Measurements from ENCODE around the gene THAP7. TPM values are rescaled to one million over a fixed set of nuclear protein-coding genes. Genes with fewer than 3 reads are reported as not detected.

Gene THAP7
- total and polyA plus RNA-seq, 9 of the 15 experiments (the other 6 are each of a cell fraction or from before 2014, with no cell fraction given): 7.9 to 263 (median 84.1) TPM

- H3K27ac ChIP-seq (ENCODE audit: extremely low read depth, low read depth, low read length): no peak within 1 kb of the TSS
- WGBS (ENCODE audit: insufficient coverage, low coverage, missing lambda C conversion rate): 7% methylated on average over 47 of the region's 47 CpGs
- peak within 1 kb of the TSS in 1 of 2 experiments; percentile 24; a peak in 2 of 4 replicates for H3K9ac ChIP-seq (ENCODE audit: insufficient read depth in 1 of 2, low read depth in 2 of 2, low read length in 2 of 2)
- no peaks in the 10 kb centered on the region for H3K9me3 ChIP-seq (replicated peaks; ENCODE audit: control insufficient read depth, insufficient read depth, low read depth, low read length)
- DNase-seq (ENCODE audit: extremely low read depth in 1 of 4, low spot score in 3 of 4) (peak; percentile 99 to 100 (median 100)), ATAC-seq (peak; percentile 99), FAIRE-seq (peak; percentile 89)
- in situ Hi-C loops (cut with MboI) (no loop called here), intact Hi-C loops (cut with micrococcal nuclease) (loop anchor here (2.0 to 5.0 kb wide), 3 partner anchors 15 to 83 kb away; no protein-coding TSS in a partner anchor)
- peaks cover 25 to 59% of the 10 kb centered on the region in 2 experiments; a peak in 4 of 5 replicates for H3K27me3 ChIP-seq (ENCODE audit: control insufficient read depth in 2 of 2, insufficient read depth in 2 of 2, low read length in 2 of 2)
- ChIA-PET POLR2A (interaction anchor here (0.6 to 12.9 kb wide), 10 partner anchors 7 to 1273 kb away, joined by 3 to 120 read pairs (median 4); partner anchors contain the start of genes P2RX6 and SLC7A4), CTCF (ENCODE audit: low intra/inter-chr PET ratio) (no interaction called here)
- H4K20me1 ChIP-seq (replicated peaks; ENCODE audit: control insufficient read depth, insufficient read depth, low read length): peaks cover 20% of the 10 kb centered on the region
- no peaks in the 10 kb centered on the region for H3K9me1 ChIP-seq (ENCODE audit: control insufficient read depth, insufficient read depth, low read length)
- no peaks in the 10 kb centered on the region for H3K36me3 ChIP-seq (ENCODE audit: control insufficient read depth, insufficient read depth, low read length)
- H3K4me2 ChIP-seq (ENCODE audit: insufficient read depth, low read length): peak within 1 kb of the TSS; percentile 53
- H3K79me2 ChIP-seq (ENCODE audit: control insufficient read depth, insufficient read depth, low read length): no peaks in the 10 kb centered on the region
- no TSS peak for BruUV-seq (replicated peaks)
- peak within 1 kb of the TSS; percentile 5; the same call in 1 of the 2 replicates for H3K4me3 ChIP-seq
- H3K4me1 ChIP-seq (replicated peaks in 1 of 2; ENCODE audit: control insufficient read depth in 2 of 2, insufficient read depth in 2 of 2, low read length in 2 of 2): peaks cover 19 to 33% of the 10 kb centered on the region in 2 experiments
- peak within 1 kb of the TSS; percentile 75 for H2AFZ ChIP-seq (ENCODE audit: low read depth, low read length)
- no peak for TF ChIP-seq NCOA1 (IDR thresholded peaks at IDR 0.05; ENCODE audit: low read depth)
- TF ChIP-seq PTRF (tag; IDR thresholded peaks at IDR 0.05): no peak
- peak; percentile 96 for TF ChIP-seq HMGN3 (IDR thresholded peaks at IDR 0.05; ENCODE audit: borderline replicate concordance, extremely low read depth, insufficient read length, low read depth, low read length)
- 0 out of 2 replicates have a peak, but pooled peaks have one; percentile 20 for TF ChIP-seq JUND (IDR thresholded peaks at IDR 0.05; ENCODE audit: borderline replicate concordance, low read depth, low read length)
- no peak; the same call in 2 of the 3 replicates for TF ChIP-seq JUND (tag; IDR thresholded peaks at IDR 0.05; ENCODE audit: borderline replicate concordance, low read depth, low read length)
- TF ChIP-seq, protein P1, sequence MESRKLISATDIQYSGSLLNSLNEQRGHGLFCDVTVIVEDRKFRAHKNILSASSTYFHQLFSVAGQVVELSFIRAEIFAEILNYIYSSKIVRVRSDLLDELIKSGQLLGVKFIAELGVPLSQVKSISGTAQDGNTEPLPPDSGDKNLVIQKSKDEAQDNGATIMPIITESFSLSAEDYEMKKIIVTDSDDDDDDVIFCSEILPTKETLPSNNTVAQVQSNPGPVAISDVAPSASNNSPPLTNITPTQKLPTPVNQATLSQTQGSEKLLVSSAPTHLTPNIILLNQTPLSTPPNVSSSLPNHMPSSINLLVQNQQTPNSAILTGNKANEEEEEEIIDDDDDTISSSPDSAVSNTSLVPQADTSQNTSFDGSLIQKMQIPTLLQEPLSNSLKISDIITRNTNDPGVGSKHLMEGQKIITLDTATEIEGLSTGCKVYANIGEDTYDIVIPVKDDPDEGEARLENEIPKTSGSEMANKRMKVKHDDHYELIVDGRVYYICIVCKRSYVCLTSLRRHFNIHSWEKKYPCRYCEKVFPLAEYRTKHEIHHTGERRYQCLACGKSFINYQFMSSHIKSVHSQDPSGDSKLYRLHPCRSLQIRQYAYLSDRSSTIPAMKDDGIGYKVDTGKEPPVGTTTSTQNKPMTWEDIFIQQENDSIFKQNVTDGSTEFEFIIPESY (CRISPR knock-in tag; IDR thresholded peaks at IDR 0.05): peak; percentile 76; the same call in 1 of the 2 replicates
- 0 out of 2 replicates have a peak, but pooled peaks have one; percentile 52 for TF ChIP-seq MYC (IDR thresholded peaks at IDR 0.05; ENCODE audit: low read depth, low read length)
- no peak for TF ChIP-seq MYC (CRISPR knock-in tag; IDR thresholded peaks at IDR 0.05; ENCODE audit: borderline replicate concordance, low read depth)
- peak; percentile 72; the same call in 1 of the 2 replicates for TF ChIP-seq ELF2 (CRISPR knock-in tag; IDR thresholded peaks at IDR 0.05)
- peak in 1 of 2 experiments; percentile 14; a peak in 2 of 4 replicates for TF ChIP-seq SIX5 (IDR thresholded peaks at IDR 0.05; ENCODE audit: borderline replicate concordance in 1 of 2, insufficient read depth in 1 of 2, low read depth in 1 of 2, low read length in 2 of 2)
- peak; percentile 55; the same call in 1 of the 2 replicates for TF ChIP-seq HOXB6 (CRISPR knock-in tag; IDR thresholded peaks at IDR 0.05; ENCODE audit: borderline replicate concordance)
- TF ChIP-seq, protein P2, sequence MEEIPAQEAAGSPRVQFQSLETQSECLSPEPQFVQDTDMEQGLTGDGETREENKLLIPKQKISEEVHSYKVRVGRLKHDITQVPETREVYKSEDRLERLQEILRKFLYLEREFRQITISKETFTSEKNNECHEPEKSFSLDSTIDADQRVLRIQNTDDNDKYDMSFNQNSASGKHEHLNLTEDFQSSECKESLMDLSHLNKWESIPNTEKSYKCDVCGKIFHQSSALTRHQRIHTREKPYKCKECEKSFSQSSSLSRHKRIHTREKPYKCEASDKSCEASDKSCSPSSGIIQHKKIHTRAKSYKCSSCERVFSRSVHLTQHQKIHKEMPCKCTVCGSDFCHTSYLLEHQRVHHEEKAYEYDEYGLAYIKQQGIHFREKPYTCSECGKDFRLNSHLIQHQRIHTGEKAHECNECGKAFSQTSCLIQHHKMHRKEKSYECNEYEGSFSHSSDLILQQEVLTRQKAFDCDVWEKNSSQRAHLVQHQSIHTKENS (CRISPR knock-in tag; IDR thresholded peaks at IDR 0.05): no peak
- no peak for TF ChIP-seq SMARCC2 (IDR thresholded peaks at IDR 0.05; ENCODE audit: low read depth)
- TF ChIP-seq HCFC1 (IDR thresholded peaks at IDR 0.05; ENCODE audit: low read depth, low read length): peak; percentile 49; the same call in 1 of the 2 replicates
- peak; percentile 16; the same call in 1 of the 2 replicates for TF ChIP-seq ZBTB9 (CRISPR knock-in tag; IDR thresholded peaks at IDR 0.05)
- TF ChIP-seq HMG20B (CRISPR knock-in tag; IDR thresholded peaks at IDR 0.05): no peak
Measured at GRCh38 chr22:21045585-21046294, 43.8 kb upstream of the THAP7 start, which contains the start of gene LRRC74B. Gene LRRC74B, plus strand, starts transcription at chr22:21045946. Its CDS starts 41 bp downstream, at chr22:21045987.
